ENCODE measurements around the gene ANO10.
"Not testable (repeated sequence)": the region's sequence is repeated elsewhere in the genome, so short reads cannot be mapped to it uniquely, and the experiment has no call there.

ANO10 gene

GRCh38 chr3:43477600-43477999, 144.2 kb downstream of the ANO10 start:
- peak; percentile 45 to 53 for DNase-seq (ENCODE audit: low read depth in 2 of 2)

DNA sequence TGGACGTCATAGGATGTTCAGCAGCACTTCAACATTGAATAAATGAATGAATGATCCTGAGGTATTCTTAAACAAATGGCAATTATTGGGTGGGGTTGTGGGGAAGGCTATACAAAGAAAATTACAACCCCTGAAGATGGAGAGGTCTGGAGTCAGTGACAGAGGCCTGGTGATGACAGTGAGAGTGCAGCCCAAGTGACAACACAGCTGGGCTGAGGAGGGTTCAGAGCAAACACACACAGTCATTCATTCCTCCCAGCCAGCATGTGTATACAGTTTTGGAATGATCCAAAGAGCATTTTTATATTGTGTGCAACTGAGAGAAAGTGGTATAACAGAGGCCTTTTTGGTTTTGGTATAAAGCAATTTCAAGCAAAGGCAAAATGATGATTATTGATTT, 148.1 kb downstream of the ANO10 start:
- DNase-seq (ENCODE audit: low read depth in 2 of 2): no peak

GRCh38 chr3:43473244-43473643, 148.6 kb downstream of the ANO10 start:
- no peak for DNase-seq (ENCODE audit: low read depth in 2 of 2)

GRCh38 chr3:43468133-43468532, 153.7 kb downstream of the ANO10 start:
- DNase-seq (ENCODE audit: low read depth in 2 of 2): no peak

DNA sequence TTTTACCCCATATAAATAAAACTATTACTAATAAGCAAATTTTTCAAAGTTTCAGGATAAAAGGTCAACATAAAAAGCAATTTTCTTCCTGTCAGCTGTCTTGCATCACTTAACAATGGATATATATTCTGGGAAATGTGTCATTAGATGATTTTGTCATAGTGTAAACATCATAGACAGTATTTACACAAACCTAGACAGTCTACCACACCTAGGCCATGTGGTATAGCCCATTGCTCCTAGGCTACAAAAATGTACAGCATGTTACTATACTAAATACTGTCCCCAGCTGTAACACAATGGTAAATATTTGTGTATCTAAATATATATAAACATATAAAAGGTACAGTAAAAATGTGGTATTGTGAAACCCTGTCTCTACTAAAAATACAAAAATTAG, 156.7 kb downstream of the ANO10 start:
- no peak for DNase-seq (ENCODE audit: low read depth in 2 of 2)

GRCh38 chr3:43462566-43462965, 159.2 kb downstream of the ANO10 start:
- not testable (repeated sequence) for DNase-seq (ENCODE audit: low read depth in 2 of 2)

DNA sequence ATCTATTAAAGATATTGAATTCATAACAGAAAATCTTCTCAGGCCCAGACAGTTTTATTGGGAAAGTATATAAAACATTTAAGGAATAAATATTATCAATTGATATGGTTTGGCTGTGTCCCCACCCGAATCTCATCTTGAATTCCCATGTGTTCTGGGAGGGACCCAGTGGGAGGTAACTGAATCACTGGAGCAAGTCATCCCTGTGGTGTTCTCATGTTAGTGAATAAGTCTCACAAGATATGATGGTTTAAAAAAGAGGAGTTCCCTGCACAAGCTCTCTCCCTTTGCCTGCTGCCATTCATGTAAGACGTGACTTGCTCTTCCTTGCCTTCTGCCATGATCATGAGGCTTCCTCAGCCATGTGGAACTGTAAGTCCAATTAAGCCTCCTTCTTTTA, 160.5 kb downstream of the ANO10 start:
- DNase-seq (ENCODE audit: low read depth in 2 of 2): no peak

- DNase-seq (ENCODE audit: low read depth in 2 of 2): not testable (repeated sequence)
These were observed 164.8 kb downstream of the ANO10 start for GRCh38 chr3:43457038-43457437.

DNA sequence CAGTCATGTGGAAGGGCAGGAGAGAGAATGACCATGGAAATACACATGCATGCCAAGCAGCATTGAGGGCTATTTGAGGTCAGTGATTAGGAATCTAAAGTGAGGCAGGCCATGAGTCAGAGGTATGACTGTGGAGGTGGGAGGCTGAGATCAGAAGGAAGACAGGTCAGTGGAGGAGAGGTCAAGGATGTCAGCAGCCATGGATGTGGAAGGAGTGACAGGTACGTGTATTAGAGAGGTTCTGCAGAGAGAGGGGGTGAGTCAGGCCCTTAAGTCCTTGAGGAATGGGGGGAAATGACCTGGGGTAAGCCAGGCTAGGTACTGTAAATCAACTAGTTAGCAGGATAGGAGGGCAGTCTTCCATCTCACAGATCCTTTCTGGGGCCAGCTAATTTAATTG, 166.6 kb downstream of the ANO10 start:
- no peak for DNase-seq (ENCODE audit: low read depth in 2 of 2)

DNA sequence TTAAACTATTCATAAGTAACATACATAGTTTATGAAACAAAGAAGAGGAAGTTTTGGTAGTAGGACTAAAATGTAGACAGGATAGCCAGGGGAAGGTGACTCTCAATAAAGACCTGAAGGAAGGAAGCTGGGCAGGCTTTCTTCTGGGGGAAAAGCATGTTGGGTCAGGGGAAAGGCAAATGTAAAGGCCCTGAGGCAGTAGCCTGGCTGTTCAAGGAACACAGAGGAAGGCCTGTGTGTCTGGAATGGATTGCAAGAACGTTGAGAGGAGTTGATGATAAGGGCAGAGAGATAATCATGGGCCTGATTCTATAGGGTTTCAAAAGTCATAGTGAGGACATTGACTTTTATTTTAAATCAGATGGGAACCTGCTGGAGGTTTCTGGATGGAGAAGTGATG, 167.8 kb downstream of the ANO10 start:
- DNase-seq (ENCODE audit: low read depth in 2 of 2): no peak

DNA sequence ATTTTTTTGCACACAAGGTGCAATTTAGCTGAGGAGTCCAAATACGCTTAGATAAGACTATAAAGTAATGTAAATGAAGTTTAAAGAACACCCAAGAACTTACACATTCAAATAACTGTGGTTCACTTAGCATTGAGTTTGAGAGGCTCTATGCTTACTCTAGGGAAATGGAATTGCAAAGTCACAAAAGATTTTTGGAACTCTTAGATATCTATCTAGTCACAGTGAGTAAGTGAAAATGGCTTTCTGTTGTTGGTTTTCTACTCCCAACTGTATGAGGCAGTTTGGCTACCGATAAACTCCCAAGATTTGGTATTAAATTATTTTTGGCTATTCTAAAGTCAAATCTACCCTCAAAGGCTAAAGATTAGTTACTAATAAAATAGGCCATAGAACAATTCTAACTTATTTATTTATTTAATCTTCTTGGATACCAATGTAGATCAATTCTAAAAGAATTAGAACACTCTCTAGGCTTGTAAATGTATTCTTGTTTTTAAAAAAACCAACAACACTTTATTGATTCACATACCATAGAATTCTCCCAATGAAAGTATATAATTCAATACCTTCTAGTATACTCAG, 170.0 kb downstream of the ANO10 start:
- DNase-seq (ENCODE audit: low read depth in 2 of 2): no peak

- no peak for DNase-seq (ENCODE audit: low read depth in 2 of 2)
These were observed 173.7 kb downstream of the ANO10 start for GRCh38 chr3:43448098-43448497.

DNA sequence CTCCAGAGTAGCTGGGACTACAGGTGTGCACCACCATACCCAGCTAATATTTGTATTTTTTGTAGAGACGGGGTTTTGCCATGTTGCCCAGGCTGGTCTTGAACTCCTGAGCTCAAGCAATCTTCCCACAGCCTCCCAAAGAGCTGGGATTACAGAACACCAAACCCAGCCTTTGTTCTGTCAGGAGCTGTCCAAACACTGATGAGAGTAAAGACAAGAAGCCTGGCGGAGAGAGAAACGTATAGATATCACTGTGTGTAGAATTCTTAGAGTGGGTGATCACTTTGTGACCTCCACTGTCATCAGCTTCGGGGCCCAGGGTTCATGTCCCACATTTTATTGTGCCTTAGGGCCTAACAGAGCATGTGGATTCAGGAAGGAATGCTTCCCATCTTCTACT, 176.0 kb downstream of the ANO10 start:
- no peak for DNase-seq (ENCODE audit: low read depth in 2 of 2)

DNA sequence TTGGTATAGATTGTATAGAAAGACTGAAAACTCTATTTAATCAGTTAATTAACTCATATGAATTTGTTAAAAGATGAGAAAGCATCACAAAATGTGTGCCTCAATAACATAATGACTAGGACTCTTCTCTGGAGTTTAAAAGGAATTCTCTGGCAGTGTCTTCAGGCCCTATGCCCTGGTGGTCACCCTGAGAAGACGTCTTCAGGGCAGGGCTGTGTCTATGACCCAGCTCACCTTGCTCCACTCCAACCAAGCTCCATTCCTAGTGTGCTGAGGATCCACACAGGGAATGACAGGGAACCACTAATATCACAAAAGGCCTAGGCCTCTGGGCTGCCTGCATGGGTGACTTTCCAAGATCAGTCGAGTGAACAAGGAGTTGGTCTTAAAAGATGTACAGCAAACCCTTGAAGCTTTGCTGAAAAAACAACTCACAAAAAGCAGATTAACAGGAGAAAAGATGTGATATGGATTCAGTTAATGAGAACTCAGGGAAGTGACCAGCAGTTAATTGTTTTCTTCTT, 178.9 kb downstream of the ANO10 start:
- DNase-seq (ENCODE audit: low read depth in 2 of 2): no peak

DNA sequence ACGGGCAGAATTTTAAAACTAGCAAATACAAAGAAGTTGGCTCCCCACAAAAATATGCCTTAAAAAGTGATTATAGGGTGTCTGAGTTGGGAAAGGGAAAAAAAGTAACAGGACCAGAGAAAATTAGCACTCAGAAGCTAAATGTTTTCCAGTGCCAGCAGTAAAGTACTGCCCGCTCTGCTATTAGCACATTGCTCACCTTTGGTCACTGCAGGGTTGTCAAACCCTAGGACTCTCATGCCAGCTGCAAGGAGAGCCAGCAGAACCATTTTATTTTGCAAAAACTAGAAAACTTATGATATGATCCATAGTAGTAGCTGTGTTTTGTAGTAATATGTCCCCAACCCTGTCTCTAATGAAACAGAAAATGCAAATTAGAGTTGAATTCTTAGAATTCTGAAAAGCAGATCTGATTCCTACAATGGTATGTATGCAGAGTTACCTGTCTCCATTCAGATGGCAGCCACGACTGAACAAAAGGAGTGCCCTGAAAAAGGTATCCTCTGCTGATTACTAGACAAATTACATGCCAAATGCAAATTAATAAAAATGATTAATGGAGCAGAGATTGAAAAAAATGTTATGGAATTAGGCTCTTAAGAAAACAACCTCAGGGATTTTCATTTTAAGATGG, 185.2 kb downstream of the ANO10 start:
- no peak for DNase-seq (ENCODE audit: low read depth in 2 of 2)

- no peak for DNase-seq (ENCODE audit: low read depth in 2 of 2)
These were observed 186.1 kb downstream of the ANO10 start for GRCh38 chr3:43435706-43436105.

DNA sequence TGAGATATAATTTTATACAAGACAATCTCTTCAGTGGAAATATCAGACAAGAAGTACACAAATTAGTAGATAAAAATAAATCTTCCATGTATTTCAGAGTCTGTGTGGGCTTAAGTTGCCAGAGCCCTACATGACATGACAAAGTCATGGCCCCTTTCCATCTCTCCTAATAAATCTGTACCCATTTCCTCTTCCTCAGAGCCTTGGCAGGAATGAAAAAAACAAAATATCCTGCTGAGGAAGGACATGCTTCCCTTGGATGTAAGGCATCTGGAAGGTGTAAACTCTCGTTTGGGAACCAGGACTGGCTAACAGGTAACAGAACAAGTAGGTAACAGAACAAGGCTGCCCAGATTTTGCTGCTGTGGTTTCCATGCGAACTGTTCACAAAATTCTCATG, 187.4 kb downstream of the ANO10 start:
- DNase-seq (ENCODE audit: low read depth in 2 of 2): no peak

- DNase-seq (ENCODE audit: low read depth in 2 of 2): no peak
These were observed 189.3 kb downstream of the ANO10 start for GRCh38 chr3:43432462-43432861.

GRCh38 chr3:43426388-43426787, 195.4 kb downstream of the ANO10 start:
- no peak for DNase-seq (ENCODE audit: low read depth in 2 of 2)

DNA sequence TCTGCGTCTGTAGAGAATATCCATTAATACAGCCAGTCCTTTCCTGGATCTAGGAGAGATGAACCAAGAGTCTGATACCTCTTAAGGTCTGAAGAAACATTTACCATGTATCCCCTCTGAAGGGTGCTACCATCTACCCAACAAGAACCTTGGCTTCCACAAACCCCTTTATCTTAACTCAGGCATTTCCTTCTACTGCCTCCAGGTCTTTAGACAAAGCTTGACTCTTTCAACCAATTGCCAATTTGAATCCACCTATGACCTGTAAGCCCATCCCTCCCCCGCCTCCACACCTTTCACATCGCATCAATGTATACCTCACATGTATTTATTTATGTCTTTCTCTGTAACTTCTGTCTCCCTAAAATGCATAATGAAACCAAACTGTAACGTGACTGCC, 196.0 kb downstream of the ANO10 start:
- DNase-seq (ENCODE audit: low read depth in 2 of 2): no peak

- no peak for DNase-seq (ENCODE audit: low read depth in 2 of 2)
These were observed 198.2 kb downstream of the ANO10 start for GRCh38 chr3:43423639-43424038.

DNA sequence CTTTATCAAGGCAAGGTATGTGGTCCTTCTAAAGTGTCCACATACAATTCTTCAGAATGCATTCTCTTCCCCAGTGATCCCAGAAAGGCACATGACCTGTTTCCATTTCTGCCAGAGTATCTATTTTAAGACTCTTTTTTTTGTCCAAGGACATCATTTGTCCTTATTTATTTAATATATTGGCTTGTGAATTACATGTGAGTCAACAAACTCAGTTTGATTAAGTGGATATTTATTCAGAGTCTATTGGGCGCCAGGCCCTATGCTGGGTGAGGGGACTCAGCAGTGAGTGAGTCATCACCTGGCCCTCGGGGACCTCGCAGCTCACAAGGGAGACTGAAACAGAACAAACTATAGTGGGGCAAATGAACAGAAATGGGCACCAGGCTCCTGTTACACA, 198.7 kb downstream of the ANO10 start:
- no peak for DNase-seq (ENCODE audit: low read depth in 2 of 2)

GRCh38 chr3:43418601-43419272, 203.1 kb downstream of the ANO10 start:
- DNase-seq (ENCODE audit: low read depth in 2 of 2): no peak

Measured in stimulated activated CD8-positive, alpha-beta memory T cell treated with anti-CD3 and anti-CD28 coated beads, Interleukin-15, amount 100 ng/mL, for 4 hours (primary cell).